Measurements from ENCODE around the gene LRRC56.

The LRRC56 gene

GRCh38 chr11:577611-577894 lies 40.2 kb downstream of the LRRC56 start:
- no peak for DNase-seq

- no peak for DNase-seq
These were observed 41.1 kb downstream of the LRRC56 start for GRCh38 chr11:578276-579035.

- DNase-seq: no peak
These were observed 42.7 kb downstream of the LRRC56 start for GRCh38 chr11:579830-580601.

- no peak for DNase-seq
These were observed 44.0 kb downstream of the LRRC56 start for GRCh38 chr11:581342-581741.

GRCh38 chr11:581752-582151 lies 44.4 kb downstream of the LRRC56 start:
- no peak for DNase-seq

- no peak for DNase-seq
These were observed 47.0 kb downstream of the LRRC56 start for GRCh38 chr11:584287-584686.

GRCh38 chr11:586376-587316 lies 49.3 kb downstream of the LRRC56 start:
- no peak for DNase-seq

GRCh38 chr11:587546-587945 lies 50.2 kb downstream of the LRRC56 start:
- no peak for DNase-seq

GRCh38 chr11:587978-588380 lies 50.7 kb downstream of the LRRC56 start:
- peak; percentile 11 to 21 for DNase-seq

GRCh38 chr11:589798-590197 lies 52.5 kb downstream of the LRRC56 start:
- no peak for DNase-seq

- no peak for DNase-seq
These were observed 53.7 kb downstream of the LRRC56 start for GRCh38 chr11:590997-591396.

- no peak for DNase-seq
These were observed 55.2 kb downstream of the LRRC56 start for GRCh38 chr11:592501-592900.

- no peak for DNase-seq
These were observed 55.6 kb downstream of the LRRC56 start for GRCh38 chr11:592918-593317.

GRCh38 chr11:593347-593746 lies 56.0 kb downstream of the LRRC56 start:
- DNase-seq: no peak

GRCh38 chr11:595400-595799 lies 58.1 kb downstream of the LRRC56 start:
- DNase-seq: no peak

- no peak for DNase-seq
These were observed 59.0 kb downstream of the LRRC56 start for GRCh38 chr11:596374-596773.

- no peak for DNase-seq
These were observed 59.9 kb downstream of the LRRC56 start for GRCh38 chr11:597166-597725.

GRCh38 chr11:598005-598680 lies 60.8 kb downstream of the LRRC56 start:
- no peak for DNase-seq

GRCh38 chr11:601573-602245 lies 64.4 kb downstream of the LRRC56 start:
- no peak for DNase-seq

- no peak for DNase-seq
These were observed 65.8 kb downstream of the LRRC56 start for GRCh38 chr11:603154-603553.
